GM12892 (cell line): ENCODE results near the gene RIN3.

Source experiments
- POLR2A ChIP-seq: IDR thresholded peaks from 2 replicates; pipeline ENCODE4 v1.6.1; 2011; ENCODE audit warnings: low read depth, low read length, control low read depth
- POLR2AphosphoS5 ChIP-seq: IDR thresholded peaks from 2 replicates; pipeline ENCODE4 v1.6.1; 2011; ENCODE audit warnings: low read depth, low read length, control low read depth
- TAF1 ChIP-seq: IDR thresholded peaks from 2 replicates; pipeline ENCODE4 v1.6.1; 2011; ENCODE audit warnings: low read depth, mild to moderate bottlenecking, control low read depth, low read length, borderline replicate concordance

GRCh38 chr14:92609955-92610354 lies 96.4 kb downstream of the RIN3 start:
- no peak for TF ChIP-seq POLR2AphosphoS5
- TF ChIP-seq POLR2A: no peak
- TF ChIP-seq TAF1: no peak
